ENCODE results near the gene TMEM43. TPM values are rescaled to one million over a fixed set of nuclear protein-coding genes. Genes with fewer than 3 reads are reported as not detected.

TMEM43 gene
- total and polyA plus RNA-seq, 2 of the 13 experiments (the other 11 are each of a cell fraction or from before 2014, with no cell fraction given), result 48.9 to 50.5 TPM

- TF ChIP-seq FOXO1 (CRISPR knock-in tag; IDR thresholded peaks at IDR 0.05), result no peak
- TF ChIP-seq EP300 (IDR thresholded peaks at IDR 0.05; ENCODE audit: low read depth in 2 of 2, low read length in 2 of 2), result peak in 1 of 2 experiments; percentile 64; a peak in 2 of 4 replicates
- TF ChIP-seq EP300 (CRISPR knock-in tag; IDR thresholded peaks at IDR 0.05; ENCODE audit: borderline replicate concordance), result no peak
- TF ChIP-seq ZSCAN29 (CRISPR knock-in tag; conservative IDR thresholded peaks at IDR 0.05), result no peak
- TF ChIP-seq RELA (CRISPR knock-in tag; IDR thresholded peaks at IDR 0.05), result no peak
- no peak for TF ChIP-seq REXO4 (CRISPR knock-in tag; IDR thresholded peaks at IDR 0.05; ENCODE audit: borderline replicate concordance)
- no peak for TF ChIP-seq ZNF672 (CRISPR knock-in tag; IDR thresholded peaks at IDR 0.05)
- TF ChIP-seq ZNF20 (CRISPR knock-in tag; IDR thresholded peaks at IDR 0.05), result no peak
- TF ChIP-seq MEIS2 (CRISPR knock-in tag; IDR thresholded peaks at IDR 0.05), result no peak
- TF ChIP-seq KLF15 (CRISPR knock-in tag; IDR thresholded peaks at IDR 0.05; ENCODE audit: borderline replicate concordance), result no peak
- TF ChIP-seq ZNF616 (CRISPR knock-in tag; IDR thresholded peaks at IDR 0.05; ENCODE audit: low read depth), result no peak
- no peak for TF ChIP-seq CEBPZ (IDR thresholded peaks at IDR 0.05; ENCODE audit: low read length)
- TF ChIP-seq NCOA1 (CRISPR knock-in tag; IDR thresholded peaks at IDR 0.05), result no peak
- TF ChIP-seq ZNF496 (CRISPR knock-in tag; IDR thresholded peaks at IDR 0.05; ENCODE audit: insufficient replicate concordance), result no peak
- no peak for TF ChIP-seq ZNF781 (CRISPR knock-in tag; IDR thresholded peaks at IDR 0.05; ENCODE audit: borderline replicate concordance, not compliant biosample characterization)
- TF ChIP-seq MXI1 (IDR thresholded peaks at IDR 0.05; ENCODE audit: borderline replicate concordance, low read depth, low read length), result peak; percentile 65; the same call in 1 of the 3 replicates
- TF ChIP-seq ZBTB43 (CRISPR knock-in tag; conservative IDR thresholded peaks at IDR 0.05), result no peak
- no peak for TF ChIP-seq ZNF253 (CRISPR knock-in tag; IDR thresholded peaks at IDR 0.05; ENCODE audit: borderline replicate concordance)
- no peak for TF ChIP-seq ZNF530 (CRISPR knock-in tag; IDR thresholded peaks at IDR 0.05; ENCODE audit: low read depth)
- TF ChIP-seq MAFK (conservative IDR thresholded peaks at IDR 0.05 in 1 of 2, IDR thresholded peaks at IDR 0.05 in 1 of 2; ENCODE audit: low read length in 2 of 2), result no peak
- TF ChIP-seq ZMAT3 (CRISPR knock-in tag; conservative IDR thresholded peaks at IDR 0.05), result no peak
- TF ChIP-seq ZNF577 (CRISPR knock-in tag; IDR thresholded peaks at IDR 0.05; ENCODE audit: borderline replicate concordance, low read depth), result no peak
- peak; percentile 58 for TF ChIP-seq ASH2L (IDR thresholded peaks at IDR 0.05; ENCODE audit: insufficient read length, low read depth, low read length)
- TF ChIP-seq ZBTB1 (CRISPR knock-in tag; IDR thresholded peaks at IDR 0.05; ENCODE audit: borderline replicate concordance), result no peak
- peak; percentile 33; the same call in 1 of the 2 replicates for TF ChIP-seq TBX3 (IDR thresholded peaks at IDR 0.05; ENCODE audit: borderline replicate concordance)
These were observed 19.7 kb downstream of the TMEM43 start (continued) for GRCh38 chr3:14144423-14145075.
